HEK293 (cell line): Measurements from ENCODE around the gene VASH2.

Source experiments
- CTCF ChIA-PET: fragments of 350-600 bp; formaldehyde crosslinking; extraction: SDS; loops from one replicate; lab custom pipeline; 2021; ENCODE audit warnings: antibody characterized with exemption; lab: Yijun Ruan, JAX
- POLR2A ChIA-PET: fragments of 300-600 bp; formaldehyde crosslinking; extraction: SDS; loops from one replicate; lab custom pipeline; 2020; ENCODE audit warnings: antibody characterized with exemption, inconsistent platforms; lab: Yijun Ruan, JAX
- H3K27ac ChIP-seq: fragments of 200-500 bp; sonication (Bioruptor generic); 2 replicates; pipeline ENCODE4 v1.5.1; 2014; ENCODE audit warnings: low read depth, low read length, control low read depth, inconsistent platforms; ENCODE audit errors: extremely low read depth
- H3K36me3 ChIP-seq, 2 experiments: fragments of 200-500 bp in 1 of 2; sonication (Bioruptor generic) in 1 of 2; 1 replicate in 1 of 2; 2 replicates in 1 of 2; pipeline ENCODE4 v1.5.1; 2014 to 2017; ENCODE audit warnings: inconsistent platforms in 2 of 2, low read length in 2 of 2; ENCODE audit not compliant: control insufficient read depth in 2 of 2, insufficient read depth in 1 of 2
- H3K4me1 ChIP-seq: fragments of 200-500 bp; sonication (Bioruptor generic); 2 replicates; pipeline ENCODE4 v1.5.1; 2014; ENCODE audit warnings: mild to moderate bottlenecking, low read length, inconsistent platforms; ENCODE audit not compliant: control insufficient read depth, insufficient read depth
- H3K4me3 ChIP-seq: 2 replicates; pipeline ENCODE4 v1.5.1; 2011; ENCODE audit warnings: low read depth, mild to moderate bottlenecking, control low read depth, low read length, moderate library complexity
- H3K9me3 ChIP-seq: fragments of 200-500 bp; sonication (Bioruptor generic); 2 replicates; pipeline ENCODE4 v1.5.1; 2014; ENCODE audit warnings: low read depth, low read length, inconsistent platforms; ENCODE audit not compliant: control insufficient read depth, insufficient read depth
- ATF2 ChIP-seq: fragments of 450-650 bp; formaldehyde crosslinking; IDR thresholded peaks from 2 replicates; pipeline ENCODE4 v1.5.1; 2016; ENCODE audit warnings: missing biosample characterization, missing genetic modification characterization, low read depth
- KLF8 ChIP-seq: fragments of 450-650 bp; formaldehyde crosslinking; IDR thresholded peaks from 2 replicates; pipeline ENCODE4 v1.5.1; 2016; ENCODE audit warnings: missing biosample characterization, missing genetic modification characterization
- MEIS1 ChIP-seq: sonication (generic); formaldehyde crosslinking; IDR thresholded peaks from 2 replicates; pipeline ENCODE4 v1.8.1; 2022; ENCODE audit warnings: missing genetic modification reagents, mild to moderate bottlenecking, borderline replicate concordance
- RBAK ChIP-seq: fragments of 450-650 bp; formaldehyde crosslinking; IDR thresholded peaks from 2 replicates; pipeline ENCODE4 v1.5.1; 2016; ENCODE audit warnings: missing biosample characterization, missing genetic modification characterization
- REPIN1 ChIP-seq: fragments of 450-650 bp; formaldehyde crosslinking; IDR thresholded peaks from 2 replicates; pipeline ENCODE4 v1.5.1; 2017; ENCODE audit warnings: missing biosample characterization, missing genetic modification characterization, low read depth
- YY2 ChIP-seq: fragments of 450-650 bp; formaldehyde crosslinking; IDR thresholded peaks from 2 replicates; pipeline ENCODE4 v1.5.1; 2016; ENCODE audit warnings: missing biosample characterization, missing genetic modification characterization
- ZBTB26 ChIP-seq: fragments of 450-650 bp; formaldehyde crosslinking; optimal IDR thresholded peaks from 2 replicates; pipeline ENCODE3; 2016; ENCODE audit warnings: missing biosample characterization, mild to moderate bottlenecking, missing genetic modification characterization
- ZNF114 ChIP-seq: fragments of 450-650 bp; formaldehyde crosslinking; IDR thresholded peaks from 2 replicates; pipeline ENCODE4 v1.5.0; 2017; ENCODE audit warnings: missing biosample characterization, missing genetic modification characterization
- ZNF174 ChIP-seq: fragments of 450-650 bp; formaldehyde crosslinking; IDR thresholded peaks from 2 replicates; pipeline ENCODE4 v1.5.0; 2017; ENCODE audit warnings: missing biosample characterization, mild to moderate bottlenecking, missing genetic modification characterization
- ZNF221 ChIP-seq: fragments of 450-650 bp; formaldehyde crosslinking; IDR thresholded peaks from 2 replicates; pipeline ENCODE4 v1.5.1; 2017; ENCODE audit warnings: missing biosample characterization, missing genetic modification characterization, borderline replicate concordance
- ZNF354C ChIP-seq: fragments of 450-650 bp; formaldehyde crosslinking; IDR thresholded peaks from 2 replicates; pipeline ENCODE4 v1.5.1; 2016; ENCODE audit warnings: missing biosample characterization, missing genetic modification characterization, low read depth, borderline replicate concordance
- ZNF404 ChIP-seq: fragments of 450-650 bp; formaldehyde crosslinking; IDR thresholded peaks from 2 replicates; pipeline ENCODE4 v1.5.1; 2017; ENCODE audit warnings: missing biosample characterization, missing genetic modification characterization
- ZNF473 ChIP-seq: fragments of 450-650 bp; formaldehyde crosslinking; IDR thresholded peaks from 2 replicates; pipeline ENCODE4 v1.5.1; 2017; ENCODE audit warnings: missing biosample characterization, missing genetic modification characterization
- ZNF501 ChIP-seq: fragments of 450-650 bp; formaldehyde crosslinking; IDR thresholded peaks from 2 replicates; pipeline ENCODE4 v1.5.1; 2016; ENCODE audit warnings: missing biosample characterization, missing genetic modification characterization
- ZNF561 ChIP-seq: fragments of 450-650 bp; IDR thresholded peaks from 2 replicates; pipeline ENCODE4 v1.5.1; 2018; ENCODE audit warnings: missing biosample characterization, missing genetic modification characterization, borderline replicate concordance
- ZNF571 ChIP-seq: fragments of 450-650 bp; formaldehyde crosslinking; IDR thresholded peaks from 2 replicates; pipeline ENCODE4 v1.5.0; 2017; ENCODE audit warnings: missing biosample characterization, missing genetic modification characterization
- ZNF624 ChIP-seq: fragments of 450-650 bp; formaldehyde crosslinking; IDR thresholded peaks from 2 replicates; pipeline ENCODE4 v1.5.1; 2017; ENCODE audit warnings: missing biosample characterization, missing genetic modification characterization
- ZNF626 ChIP-seq: fragments of 450-650 bp; sonication (Bioruptor Pico); formaldehyde crosslinking; IDR thresholded peaks from 2 replicates; pipeline ENCODE4 v1.5.1; 2018; ENCODE audit warnings: missing biosample characterization, missing genetic modification characterization, inconsistent platforms
- ZNF654 ChIP-seq: fragments of 450-650 bp; formaldehyde crosslinking; IDR thresholded peaks from 2 replicates; pipeline ENCODE4 v1.5.1; 2016; ENCODE audit warnings: low read depth, missing biosample characterization, missing genetic modification characterization
- ZNF660 ChIP-seq: fragments of 450-650 bp; IDR thresholded peaks from 2 replicates; pipeline ENCODE4 v1.5.1; 2018; ENCODE audit warnings: missing biosample characterization, mild to moderate bottlenecking, missing genetic modification characterization
- ZNF670 ChIP-seq: fragments of 450-650 bp; formaldehyde crosslinking; IDR thresholded peaks from 2 replicates; pipeline ENCODE4 v1.5.1; 2016; ENCODE audit warnings: missing biosample characterization, missing genetic modification characterization, low read depth
- ZNF692 ChIP-seq: fragments of 450-650 bp; formaldehyde crosslinking; IDR thresholded peaks from 2 replicates; pipeline ENCODE4 v1.5.1; 2016; ENCODE audit warnings: missing biosample characterization, missing genetic modification characterization
- ZNF76 ChIP-seq: fragments of 450-650 bp; formaldehyde crosslinking; IDR thresholded peaks from 2 replicates; pipeline ENCODE4; 2016; ENCODE audit warnings: low read depth, missing biosample characterization, missing genetic modification characterization, borderline replicate concordance
- ZNF777 ChIP-seq: fragments of 450-650 bp; formaldehyde crosslinking; IDR thresholded peaks from 2 replicates; pipeline ENCODE4 v1.5.1; 2017; ENCODE audit warnings: missing biosample characterization, missing genetic modification characterization, borderline replicate concordance
- ZNF785 ChIP-seq: fragments of 450-650 bp; formaldehyde crosslinking; IDR thresholded peaks from 2 replicates; pipeline ENCODE4 v1.5.1; 2016; ENCODE audit warnings: missing biosample characterization, missing genetic modification characterization
- ZSCAN16 ChIP-seq: fragments of 450-650 bp; formaldehyde crosslinking; IDR thresholded peaks from 2 replicates; pipeline ENCODE4 v1.5.1; 2016; ENCODE audit warnings: missing biosample characterization, missing genetic modification characterization
- TF ChIP-seq, protein P1 (sequence below): fragments of 450-650 bp; formaldehyde crosslinking; IDR thresholded peaks from 2 replicates; pipeline ENCODE4; 2016; ENCODE audit warnings: missing biosample characterization, missing genetic modification characterization
- TF ChIP-seq, protein P2 (sequence below): fragments of 450-650 bp; formaldehyde crosslinking; IDR thresholded peaks from 2 replicates; pipeline ENCODE4 v1.5.0; 2017; ENCODE audit warnings: missing biosample characterization, missing genetic modification characterization, borderline replicate concordance

The VASH2 gene

GRCh38 chr1:212954514-212954913 lies 4.2 kb downstream of the VASH2 start:
- Histone ChIP-seq H3K4me1 (no peaks in the 10 kb centered on the region), H3K27ac (no peak overlapping the region), H3K4me3 (no peak overlapping the region), H3K36me3 (peaks cover 0 to 3% of the 10 kb centered on the region in 2 experiments; a peak in 2 of 3 replicates), H3K9me3 (no peaks in the 10 kb centered on the region)
- ChIA-PET POLR2A (interaction anchor here (1.3 kb wide), 1 partner anchor 11 kb away, joined by 3 read pairs; no protein-coding TSS in a partner anchor), CTCF (interaction anchor here (1.0 to 1.5 kb wide), 2 partner anchors 13 to 41 kb away, joined by 3 to 6 read pairs; no protein-coding TSS in a partner anchor)
- TF ChIP-seq RBAK (tag by site-specific recombination) = no peak
- TF ChIP-seq ZNF654 = no peak
- no peak for TF ChIP-seq REPIN1
- TF ChIP-seq, protein P1, sequence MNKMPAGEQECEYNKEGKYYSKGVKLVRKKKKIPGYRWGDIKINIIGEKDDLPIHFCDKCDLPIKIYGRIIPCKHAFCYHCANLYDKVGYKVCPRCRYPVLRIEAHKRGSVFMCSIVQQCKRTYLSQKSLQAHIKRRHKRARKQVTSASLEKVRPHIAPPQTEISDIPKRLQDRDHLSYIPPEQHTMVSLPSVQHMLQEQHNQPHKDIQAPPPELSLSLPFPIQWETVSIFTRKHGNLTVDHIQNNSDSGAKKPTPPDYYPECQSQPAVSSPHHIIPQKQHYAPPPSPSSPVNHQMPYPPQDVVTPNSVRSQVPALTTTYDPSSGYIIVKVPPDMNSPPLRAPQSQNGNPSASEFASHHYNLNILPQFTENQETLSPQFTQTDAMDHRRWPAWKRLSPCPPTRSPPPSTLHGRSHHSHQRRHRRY (tag by site-specific recombination) = no peak
- no peak for TF ChIP-seq ZNF626
- TF ChIP-seq ZNF114 = no peak
- no peak for TF ChIP-seq ZNF660 (tag by site-specific recombination)
- no peak for TF ChIP-seq YY2 (tag by site-specific recombination)
- TF ChIP-seq ZNF404 (tag by site-specific recombination) = no peak
- TF ChIP-seq ZNF354C (tag by site-specific recombination) = no peak
- TF ChIP-seq, protein P2, sequence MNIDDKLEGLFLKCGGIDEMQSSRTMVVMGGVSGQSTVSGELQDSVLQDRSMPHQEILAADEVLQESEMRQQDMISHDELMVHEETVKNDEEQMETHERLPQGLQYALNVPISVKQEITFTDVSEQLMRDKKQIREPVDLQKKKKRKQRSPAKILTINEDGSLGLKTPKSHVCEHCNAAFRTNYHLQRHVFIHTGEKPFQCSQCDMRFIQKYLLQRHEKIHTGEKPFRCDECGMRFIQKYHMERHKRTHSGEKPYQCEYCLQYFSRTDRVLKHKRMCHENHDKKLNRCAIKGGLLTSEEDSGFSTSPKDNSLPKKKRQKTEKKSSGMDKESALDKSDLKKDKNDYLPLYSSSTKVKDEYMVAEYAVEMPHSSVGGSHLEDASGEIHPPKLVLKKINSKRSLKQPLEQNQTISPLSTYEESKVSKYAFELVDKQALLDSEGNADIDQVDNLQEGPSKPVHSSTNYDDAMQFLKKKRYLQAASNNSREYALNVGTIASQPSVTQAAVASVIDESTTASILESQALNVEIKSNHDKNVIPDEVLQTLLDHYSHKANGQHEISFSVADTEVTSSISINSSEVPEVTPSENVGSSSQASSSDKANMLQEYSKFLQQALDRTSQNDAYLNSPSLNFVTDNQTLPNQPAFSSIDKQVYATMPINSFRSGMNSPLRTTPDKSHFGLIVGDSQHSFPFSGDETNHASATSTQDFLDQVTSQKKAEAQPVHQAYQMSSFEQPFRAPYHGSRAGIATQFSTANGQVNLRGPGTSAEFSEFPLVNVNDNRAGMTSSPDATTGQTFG (tag by site-specific recombination) = no peak
- TF ChIP-seq ZNF692 (tag by site-specific recombination) = no peak
- no peak for TF ChIP-seq ZNF221 (tag by site-specific recombination)
- no peak for TF ChIP-seq ZNF174

- CTCF ChIA-PET = interaction anchor here (0.9 kb wide), 1 partner anchor 12 kb away, joined by 4 read pairs; no protein-coding TSS in a partner anchor
- Histone ChIP-seq H3K9me3 (no peaks in the 10 kb centered on the region), H3K36me3 (peaks cover 0 to 3% of the 10 kb centered on the region in 2 experiments; a peak in 2 of 3 replicates), H3K27ac (no peak overlapping the region), H3K4me3 (no peak overlapping the region), H3K4me1 (no peaks in the 10 kb centered on the region)
- POLR2A ChIA-PET = no interaction called here
- TF ChIP-seq ZNF624 (no peak), RBAK (tag by site-specific recombination) (no peak), ZNF571 (tag by site-specific recombination) (no peak), ZNF561 (tag by site-specific recombination) (no peak), ZNF473 (tag by site-specific recombination) (no peak), ATF2 (no peak), ZNF76 (tag by site-specific recombination) (no peak), ZNF785 (tag by site-specific recombination) (no peak), MEIS1 (no peak), ZNF670 (no peak), ZNF777 (tag by site-specific recombination) (no peak), ZBTB26 (tag by site-specific recombination) (no peak), KLF8 (no peak), ZNF501 (tag by site-specific recombination) (no peak), ZSCAN16 (no peak)
Observed at GRCh38 chr1:212955098-212955497, 4.8 kb downstream of the VASH2 start.
